NCI-H1930 (cell line): ENCODE data around the gene RASGEF1C.
"Not testable (repeated sequence)": the region's sequence is repeated elsewhere in the genome, so short reads cannot be mapped to it uniquely, and the experiment has no call there.

ENCODE experiments used
- DNase-seq, 2 experiments: peaks; one replicate each; lab custom pipeline; 2025; lab: John Stamatoyannopoulos, UW

RASGEF1C gene

GRCh38 chr5:180210961-180211760 lies 2.1 kb upstream of the RASGEF1C start:
- no peak for DNase-seq

DNA sequence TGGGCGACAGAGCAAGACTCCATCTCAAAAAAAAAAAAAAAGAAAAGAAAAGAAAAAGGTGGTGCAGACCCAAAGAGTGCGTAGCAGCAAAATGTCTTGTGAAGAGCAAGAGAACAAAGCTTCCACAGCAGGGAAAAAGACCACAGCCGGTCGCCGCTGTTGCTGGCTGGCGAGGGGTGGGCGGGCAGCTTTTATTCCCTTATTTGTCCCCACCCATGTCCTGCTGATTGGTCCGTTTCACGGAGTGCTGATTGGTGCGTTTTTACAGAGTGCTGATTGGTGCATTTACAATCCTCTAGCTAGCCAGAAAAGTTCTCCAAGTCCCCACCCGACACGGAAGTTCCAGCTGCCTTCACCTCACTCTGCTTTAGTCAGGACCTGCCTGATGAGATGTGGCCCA lies 1.1 kb upstream of the RASGEF1C start:
- DNase-seq: not testable (repeated sequence)

GRCh38 chr5:180208435-180209081 lies 453 bp downstream of the RASGEF1C start:
- DNase-seq: peak in 1 of 2 experiments; percentile 8

GRCh38 chr5:180208038-180208434 lies 975 bp downstream of the RASGEF1C start:
- DNase-seq: no peak

DNA sequence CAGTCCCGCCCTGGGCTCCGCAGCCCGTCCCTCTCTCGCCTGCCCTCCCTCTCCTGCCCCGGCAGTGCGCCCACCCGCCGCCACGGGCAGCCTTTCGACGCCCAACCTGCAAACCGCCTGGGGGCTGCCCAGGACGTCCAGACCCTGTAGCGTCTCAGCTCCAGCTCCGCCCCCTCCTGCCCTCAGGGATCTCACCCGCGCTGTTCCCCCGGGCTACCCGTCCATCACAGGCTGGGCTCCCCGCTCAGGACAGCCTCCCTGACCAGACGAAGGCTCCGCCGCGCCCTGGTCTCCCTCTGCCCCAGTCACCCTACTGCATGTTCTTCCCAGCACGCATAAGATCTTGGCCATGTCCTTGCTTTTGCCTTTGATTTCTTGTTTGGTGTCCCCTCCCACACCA lies 1.4 kb downstream of the RASGEF1C start:
- DNase-seq: no peak

GRCh38 chr5:180206993-180207392 lies 2.0 kb downstream of the RASGEF1C start:
- no peak for DNase-seq

DNA sequence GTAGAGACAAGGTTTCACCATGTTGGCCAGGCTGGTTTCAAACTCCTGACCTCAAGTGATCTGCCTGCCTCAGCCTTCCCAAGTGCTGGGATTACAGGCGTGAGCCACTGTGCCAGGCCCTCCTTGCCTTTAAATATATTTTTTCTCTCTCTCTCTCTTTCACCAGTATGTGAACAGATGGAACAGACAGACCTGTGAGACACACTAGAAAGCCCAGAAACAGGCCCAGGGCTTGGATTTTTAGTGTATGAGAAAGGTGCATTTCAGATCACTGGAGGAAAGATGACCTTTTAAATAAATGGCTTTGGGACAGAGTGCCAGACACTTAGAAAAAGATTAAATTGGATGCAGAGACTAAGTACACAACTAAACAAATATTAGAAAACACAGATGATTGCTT lies 3.1 kb downstream of the RASGEF1C start:
- no peak for DNase-seq

- no peak for DNase-seq
Measured at GRCh38 chr5:180204276-180204819, 4.7 kb downstream of the RASGEF1C start.

GRCh38 chr5:180202939-180203573 lies 6.0 kb downstream of the RASGEF1C start:
- DNase-seq: no peak

DNA sequence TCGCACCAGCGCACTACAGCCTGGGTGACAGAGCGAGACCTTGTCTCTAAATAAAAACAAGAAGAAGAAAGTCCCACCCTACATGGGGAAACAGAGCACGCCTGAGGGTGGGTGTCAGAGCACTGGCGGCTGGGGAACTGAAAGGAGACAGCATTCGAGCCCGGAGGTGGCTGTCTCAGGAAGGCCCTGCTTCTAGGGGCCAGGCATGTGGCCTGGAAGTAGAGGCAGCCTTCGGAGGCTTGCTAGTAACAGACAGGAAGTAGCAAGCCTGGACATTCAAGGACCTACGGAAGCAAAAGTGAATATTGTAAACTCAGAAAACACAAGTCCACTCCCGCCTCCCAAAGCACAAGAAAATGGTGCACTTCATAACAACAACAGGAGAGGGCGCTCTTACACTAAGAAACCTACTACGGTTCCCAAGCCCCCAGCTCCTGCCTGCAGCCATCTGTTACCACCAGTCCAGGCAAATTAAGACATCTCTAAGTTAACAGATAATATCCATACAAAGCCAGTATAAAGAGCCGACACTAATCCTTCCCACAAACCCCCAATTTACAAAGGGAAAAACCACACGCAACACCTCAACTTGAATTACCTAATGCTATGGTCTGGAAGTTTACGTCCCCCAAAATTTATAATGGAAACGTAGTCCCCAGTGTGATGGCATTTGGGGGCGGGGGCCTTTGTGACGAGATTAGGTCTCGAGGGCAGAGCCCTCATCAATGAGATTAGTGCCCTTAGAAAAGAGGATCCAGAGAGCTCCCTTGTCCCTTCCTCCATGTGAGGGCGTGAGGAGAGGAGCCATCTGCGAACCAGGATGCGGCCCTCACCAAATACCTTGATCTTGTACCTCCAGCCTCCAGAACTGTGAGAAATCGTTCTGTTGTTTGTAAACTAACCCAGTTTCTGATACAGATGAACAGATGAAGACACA lies 7.7 kb downstream of the RASGEF1C start:
- DNase-seq: no peak

- DNase-seq: no peak
Measured at GRCh38 chr5:180199390-180199789, 9.6 kb downstream of the RASGEF1C start.

- no peak for DNase-seq
Measured at GRCh38 chr5:180198208-180198607, 10.8 kb downstream of the RASGEF1C start.

- DNase-seq: no peak
Measured at GRCh38 chr5:180197016-180197702, 11.9 kb downstream of the RASGEF1C start.

DNA sequence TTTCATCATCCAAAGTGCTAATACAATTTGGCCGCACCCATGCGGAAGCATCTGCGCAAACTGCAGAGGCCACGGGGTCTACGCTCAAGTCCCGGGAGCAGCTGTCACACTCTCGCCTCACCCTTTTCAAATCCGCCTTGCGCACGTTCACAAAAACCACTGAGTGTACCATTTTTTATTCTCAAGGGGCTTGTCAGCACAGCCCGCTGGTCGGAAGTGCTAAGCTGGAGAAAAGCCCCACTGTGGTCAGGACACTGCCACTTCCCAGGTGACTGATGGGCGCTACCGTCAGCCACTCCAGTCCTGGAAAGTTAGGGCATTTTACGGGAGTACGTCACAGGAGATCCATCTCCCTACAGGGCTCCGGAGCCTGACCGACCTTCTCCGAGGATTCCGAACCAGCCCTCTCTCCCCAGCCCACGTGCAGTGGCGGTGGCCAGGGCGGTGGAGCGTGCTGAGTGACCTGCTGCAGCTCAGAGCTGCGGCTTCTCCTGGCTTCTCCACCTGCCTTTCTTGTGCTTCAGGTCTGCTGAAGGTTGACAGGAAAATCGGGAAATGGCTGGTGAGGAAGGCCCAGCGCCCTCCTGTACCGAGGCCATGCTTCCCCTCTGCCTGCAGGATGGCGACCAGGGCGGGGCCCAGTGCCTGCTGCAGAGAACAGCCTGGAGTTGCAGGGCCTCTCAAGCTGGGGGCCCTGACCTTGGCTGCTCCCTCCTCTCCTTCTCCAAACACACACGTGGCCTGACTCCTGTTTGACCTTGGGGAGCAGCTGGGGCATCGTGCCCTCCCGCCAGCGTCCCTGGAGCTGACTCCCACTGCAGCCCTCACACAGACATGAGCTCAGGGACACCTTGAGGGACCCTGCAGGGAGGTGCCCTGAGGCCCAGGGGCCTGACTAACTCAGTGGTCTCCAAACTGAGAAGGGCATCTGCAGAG lies 14.3 kb downstream of the RASGEF1C start:
- DNase-seq: no peak

DNA sequence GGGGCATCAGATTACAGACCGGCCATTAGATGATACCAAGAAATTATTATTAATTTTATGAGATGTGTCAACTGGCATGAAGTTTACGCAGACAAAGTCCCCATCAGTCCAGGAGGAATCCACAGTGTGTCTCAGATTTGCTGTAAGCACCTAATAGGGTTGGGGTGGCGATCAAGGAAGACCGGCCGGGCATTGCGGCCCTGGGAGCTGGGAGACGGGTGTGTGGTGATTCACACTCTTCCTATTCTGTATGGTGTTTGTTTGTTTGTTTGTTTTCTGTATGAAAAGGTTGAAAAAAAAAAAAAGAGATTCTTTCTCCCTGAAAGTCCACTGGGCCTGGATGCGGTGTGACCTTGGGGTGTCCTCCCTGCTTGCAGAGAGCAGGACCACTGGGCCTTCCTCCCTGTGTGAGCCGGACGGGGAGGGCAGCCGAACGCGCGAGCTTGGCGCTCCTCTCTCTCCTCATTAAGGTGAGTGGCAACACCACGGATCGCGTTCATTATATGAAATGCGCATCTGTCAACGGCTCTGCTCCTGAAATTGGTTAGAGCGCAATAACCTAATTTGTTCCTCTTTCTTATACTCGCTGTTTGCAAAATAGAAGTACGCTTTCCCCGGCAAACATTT lies 15.1 kb downstream of the RASGEF1C start:
- no peak for DNase-seq

DNA sequence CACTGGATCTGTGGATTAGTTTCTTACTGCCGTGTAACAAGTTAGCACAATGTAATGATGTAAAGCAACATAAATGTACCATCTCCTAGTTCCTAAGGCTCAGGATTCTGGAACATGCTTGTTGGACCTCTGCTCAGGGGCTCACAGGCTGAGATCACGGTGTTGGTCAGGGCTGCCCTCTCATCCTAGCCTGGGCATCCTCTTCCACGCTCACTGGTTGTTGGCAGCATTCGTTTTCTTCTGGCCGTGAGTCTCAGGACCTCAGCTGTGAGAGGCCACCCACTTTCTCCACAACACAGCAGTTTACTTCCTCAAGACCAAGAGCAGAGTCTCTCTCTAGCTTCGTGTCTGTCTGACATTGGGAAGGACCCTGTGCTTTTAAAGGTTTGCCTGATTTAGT lies 17.3 kb downstream of the RASGEF1C start:
- DNase-seq: no peak

GRCh38 chr5:180187767-180188166 lies 21.2 kb downstream of the RASGEF1C start:
- DNase-seq: no peak

GRCh38 chr5:180180846-180181245 lies 28.2 kb downstream of the RASGEF1C start:
- DNase-seq: no peak

- no peak for DNase-seq
Measured at GRCh38 chr5:180180421-180180820, 28.6 kb downstream of the RASGEF1C start.
